ENCODE data around the gene DNAI7.

DNAI7 gene

GRCh38 chr12:25186038-25186787 is 8.7 kb downstream of the DNAI7 start:
- no peaks in the 10 kb centered on the region for H3K27me3 ChIP-seq (ENCODE audit: control insufficient read depth in 3 of 3, insufficient read depth in 3 of 3, low read depth in 1 of 3, low read length in 3 of 3)
- no peak overlapping the region for H3K27ac ChIP-seq (replicated peaks; ENCODE audit: low read length)
- H3K18ac ChIP-seq (ENCODE audit: low read length): no peak overlapping the region
- no peak overlapping the region for H2BK5ac ChIP-seq (ENCODE audit: low read length)
- no peak overlapping the region for H2BK120ac ChIP-seq (ENCODE audit: low read depth, low read length)
- H3K79me1 ChIP-seq (ENCODE audit: low read depth, low read length): no peaks in the 10 kb centered on the region
- no peak for DNase-seq (ENCODE audit: low spot score)
- H3K9ac ChIP-seq (ENCODE audit: low read depth, low read length, poor library complexity): no peak overlapping the region
- H3K4me1 ChIP-seq (ENCODE audit: control insufficient read depth in 2 of 2, insufficient read depth in 1 of 2, low read depth in 1 of 2, low read length in 2 of 2): no peaks in the 10 kb centered on the region
- H3K23ac ChIP-seq (ENCODE audit: low read depth, low read length, poor library complexity): no peak overlapping the region
- H3K4me2 ChIP-seq (ENCODE audit: insufficient read depth, low read length, poor library complexity, severe bottlenecking): no peak overlapping the region
- H4K91ac ChIP-seq (ENCODE audit: low read depth, low read length, poor library complexity): no peak overlapping the region
- no peak overlapping the region for H2AFZ ChIP-seq (ENCODE audit: low read length)
- no peak overlapping the region for H2AK5ac ChIP-seq (ENCODE audit: low read depth, low read length)
- H2BK15ac ChIP-seq (ENCODE audit: low read length): no peak overlapping the region
- 100% methylated on average over 1 of the region's 4 CpGs; no CpG with 5 or more reads in 1 of the 2 donors for WGBS, 2 donors (ENCODE audit: extremely low coverage in 2 of 2, insufficient read length in 2 of 2, insufficient replicate concordance in 1 of 2)
- no peak overlapping the region for H3K4ac ChIP-seq (ENCODE audit: low read length)
- no peak overlapping the region for H4K8ac ChIP-seq (ENCODE audit: low read depth, low read length)
- H2BK12ac ChIP-seq (ENCODE audit: low read length): no peak overlapping the region
- no peak overlapping the region for H3K14ac ChIP-seq (ENCODE audit: low read length)
- no peaks in the 10 kb centered on the region for H3K36me3 ChIP-seq (replicated peaks in 1 of 2; ENCODE audit: control insufficient read depth in 2 of 2, insufficient read depth in 2 of 2, low read length in 2 of 2)
- no peaks in the 10 kb centered on the region for H3K9me3 ChIP-seq (replicated peaks in 1 of 2; ENCODE audit: control insufficient read depth in 2 of 2, insufficient read depth in 1 of 2, low read depth in 1 of 2, low read length in 2 of 2)
- H3K4me3 ChIP-seq (ENCODE audit: low read length in 2 of 2): no peak overlapping the region

DNA sequence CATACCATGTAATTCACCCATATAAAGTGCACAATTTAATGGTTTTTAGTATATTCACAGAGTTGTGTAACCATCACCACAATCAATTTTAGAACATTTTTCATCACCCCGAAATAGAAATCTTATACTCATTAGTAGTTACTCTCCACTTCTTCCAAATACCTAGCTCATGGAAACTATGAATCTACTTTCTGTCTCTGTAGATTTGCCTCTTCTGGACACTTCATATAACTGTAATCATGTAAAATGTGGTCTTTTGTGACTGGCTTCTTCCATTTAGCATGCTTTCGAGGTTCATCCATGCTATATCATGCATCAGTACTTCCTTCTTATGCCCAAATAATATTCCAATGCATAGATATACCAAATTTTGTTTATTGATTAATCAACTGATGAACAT is 10.8 kb downstream of the DNAI7 start:
- WGBS, 2 donors (ENCODE audit: extremely low coverage in 2 of 2, insufficient read length in 2 of 2, insufficient replicate concordance in 1 of 2): no CpG with 5 or more reads among the region's 2 CpGs
- Histone ChIP-seq H3K14ac (ENCODE audit: low read length) (no peak overlapping the region), H2AK5ac (ENCODE audit: low read depth, low read length) (no peak overlapping the region), H3K4me2 (ENCODE audit: insufficient read depth, low read length, poor library complexity, severe bottlenecking) (no peak overlapping the region), H4K91ac (ENCODE audit: low read depth, low read length, poor library complexity) (no peak overlapping the region), H3K36me3 (replicated peaks in 1 of 2; ENCODE audit: control insufficient read depth in 2 of 2, insufficient read depth in 2 of 2, low read length in 2 of 2) (no peaks in the 10 kb centered on the region), H3K18ac (ENCODE audit: low read length) (no peak overlapping the region), H2BK120ac (ENCODE audit: low read depth, low read length) (no peak overlapping the region), H3K27ac (replicated peaks; ENCODE audit: low read length) (no peak overlapping the region), H3K4me3 (ENCODE audit: low read length in 2 of 2) (no peak overlapping the region), H3K9me3 (replicated peaks in 1 of 2; ENCODE audit: control insufficient read depth in 2 of 2, insufficient read depth in 1 of 2, low read depth in 1 of 2, low read length in 2 of 2) (no peaks in the 10 kb centered on the region), H3K27me3 (ENCODE audit: control insufficient read depth in 3 of 3, insufficient read depth in 3 of 3, low read depth in 1 of 3, low read length in 3 of 3) (no peaks in the 10 kb centered on the region), H2BK12ac (ENCODE audit: low read length) (no peak overlapping the region), H3K23ac (ENCODE audit: low read depth, low read length, poor library complexity) (no peak overlapping the region), H2BK5ac (ENCODE audit: low read length) (no peak overlapping the region), H3K4me1 (ENCODE audit: control insufficient read depth in 2 of 2, insufficient read depth in 1 of 2, low read depth in 1 of 2, low read length in 2 of 2) (no peaks in the 10 kb centered on the region), H2AFZ (ENCODE audit: low read length) (no peak overlapping the region), H4K8ac (ENCODE audit: low read depth, low read length) (no peak overlapping the region), H3K9ac (ENCODE audit: low read depth, low read length, poor library complexity) (no peak overlapping the region), H3K79me1 (ENCODE audit: low read depth, low read length) (no peaks in the 10 kb centered on the region), H3K4ac (ENCODE audit: low read length) (no peak overlapping the region), H2BK15ac (ENCODE audit: low read length) (no peak overlapping the region)
- DNase-seq (ENCODE audit: low spot score): no peak

GRCh38 chr12:25182765-25183164 is 12.2 kb downstream of the DNAI7 start:
- H2BK5ac ChIP-seq (ENCODE audit: low read length): no peak overlapping the region
- no peak overlapping the region for H4K91ac ChIP-seq (ENCODE audit: low read depth, low read length, poor library complexity)
- no peak overlapping the region for H3K14ac ChIP-seq (ENCODE audit: low read length)
- no peak overlapping the region for H4K8ac ChIP-seq (ENCODE audit: low read depth, low read length)
- H3K36me3 ChIP-seq (replicated peaks in 1 of 2; ENCODE audit: control insufficient read depth in 2 of 2, insufficient read depth in 2 of 2, low read length in 2 of 2): no peaks in the 10 kb centered on the region
- H3K18ac ChIP-seq (ENCODE audit: low read length): no peak overlapping the region
- H2BK15ac ChIP-seq (ENCODE audit: low read length): no peak overlapping the region
- H3K27me3 ChIP-seq (ENCODE audit: control insufficient read depth in 3 of 3, insufficient read depth in 3 of 3, low read depth in 1 of 3, low read length in 3 of 3): no peaks in the 10 kb centered on the region
- H2BK120ac ChIP-seq (ENCODE audit: low read depth, low read length): no peak overlapping the region
- H3K4me3 ChIP-seq (ENCODE audit: low read length in 2 of 2): no peak overlapping the region
- WGBS, 2 donors (ENCODE audit: extremely low coverage in 2 of 2, insufficient read length in 2 of 2, insufficient replicate concordance in 1 of 2): no CpG with 5 or more reads among the region's 3 CpGs
- H3K4me2 ChIP-seq (ENCODE audit: insufficient read depth, low read length, poor library complexity, severe bottlenecking): no peak overlapping the region
- H3K4me1 ChIP-seq (ENCODE audit: control insufficient read depth in 2 of 2, insufficient read depth in 1 of 2, low read depth in 1 of 2, low read length in 2 of 2): no peaks in the 10 kb centered on the region
- no peak overlapping the region for H3K27ac ChIP-seq (replicated peaks; ENCODE audit: low read length)
- H2AK5ac ChIP-seq (ENCODE audit: low read depth, low read length): no peak overlapping the region
- H2BK12ac ChIP-seq (ENCODE audit: low read length): no peak overlapping the region
- no peaks in the 10 kb centered on the region for H3K79me1 ChIP-seq (ENCODE audit: low read depth, low read length)
- H3K9ac ChIP-seq (ENCODE audit: low read depth, low read length, poor library complexity): no peak overlapping the region
- no peak overlapping the region for H3K23ac ChIP-seq (ENCODE audit: low read depth, low read length, poor library complexity)
- no peak overlapping the region for H3K4ac ChIP-seq (ENCODE audit: low read length)
- H2AFZ ChIP-seq (ENCODE audit: low read length): no peak overlapping the region
- no peaks in the 10 kb centered on the region for H3K9me3 ChIP-seq (replicated peaks in 1 of 2; ENCODE audit: control insufficient read depth in 2 of 2, insufficient read depth in 1 of 2, low read depth in 1 of 2, low read length in 2 of 2)
- no peak for DNase-seq (ENCODE audit: low spot score)

DNA sequence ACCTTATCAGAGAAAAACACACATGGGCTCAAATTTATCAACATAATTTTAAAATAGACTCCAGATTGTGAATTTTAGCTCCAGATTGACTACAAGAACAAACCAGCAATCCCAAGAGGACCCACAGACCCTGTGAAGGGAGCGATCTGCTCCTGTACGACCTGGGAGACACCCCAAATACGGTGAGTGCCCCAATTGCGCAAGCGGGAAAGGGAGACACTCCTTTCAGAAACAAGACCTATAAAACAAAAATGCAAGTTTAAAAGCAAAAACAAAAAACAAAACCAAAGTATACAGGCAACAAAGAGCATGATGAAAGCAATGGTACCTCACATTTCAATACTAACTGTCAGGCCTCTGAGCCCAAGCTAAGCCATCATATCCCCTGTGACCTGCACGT is 32.1 kb downstream of the DNAI7 start:
- Histone ChIP-seq H3K36me3 (replicated peaks in 1 of 2; ENCODE audit: control insufficient read depth in 2 of 2, insufficient read depth in 2 of 2, low read length in 2 of 2) (no peaks in the 10 kb centered on the region), H4K8ac (ENCODE audit: low read depth, low read length) (no peak overlapping the region), H2BK15ac (ENCODE audit: low read length) (no peak overlapping the region), H2BK12ac (ENCODE audit: low read length) (no peak overlapping the region), H3K27ac (replicated peaks; ENCODE audit: low read length) (no peak overlapping the region), H3K9ac (ENCODE audit: low read depth, low read length, poor library complexity) (no peak overlapping the region), H2BK5ac (ENCODE audit: low read length) (no peak overlapping the region), H2AFZ (ENCODE audit: low read length) (no peak overlapping the region), H3K27me3 (ENCODE audit: control insufficient read depth in 3 of 3, insufficient read depth in 3 of 3, low read depth in 1 of 3, low read length in 3 of 3) (no peaks in the 10 kb centered on the region), H3K79me1 (ENCODE audit: low read depth, low read length) (no peaks in the 10 kb centered on the region), H3K9me3 (replicated peaks in 1 of 2; ENCODE audit: control insufficient read depth in 2 of 2, insufficient read depth in 1 of 2, low read depth in 1 of 2, low read length in 2 of 2) (no peaks in the 10 kb centered on the region), H3K18ac (ENCODE audit: low read length) (no peak overlapping the region), H3K4ac (ENCODE audit: low read length) (no peak overlapping the region), H3K4me3 (ENCODE audit: low read length in 2 of 2) (no peak overlapping the region), H4K91ac (ENCODE audit: low read depth, low read length, poor library complexity) (no peak overlapping the region), H3K4me2 (ENCODE audit: insufficient read depth, low read length, poor library complexity, severe bottlenecking) (no peak overlapping the region), H3K4me1 (ENCODE audit: control insufficient read depth in 2 of 2, insufficient read depth in 1 of 2, low read depth in 1 of 2, low read length in 2 of 2) (no peaks in the 10 kb centered on the region), H3K23ac (ENCODE audit: low read depth, low read length, poor library complexity) (no peak overlapping the region), H2AK5ac (ENCODE audit: low read depth, low read length) (no peak overlapping the region), H3K14ac (ENCODE audit: low read length) (no peak overlapping the region), H2BK120ac (ENCODE audit: low read depth, low read length) (no peak overlapping the region)
- DNase-seq (ENCODE audit: low spot score): no peak
- no CpG with 5 or more reads among the region's 6 CpGs for WGBS, 2 donors (ENCODE audit: extremely low coverage in 2 of 2, insufficient read length in 2 of 2, insufficient replicate concordance in 1 of 2)

Measured in neuronal stem cell (in vitro differentiated cells).